ENCODE data around the gene SUPT20HL1.
"Not testable (repeated sequence)": the region's sequence is repeated elsewhere in the genome, so short reads cannot be mapped to it uniquely, and the experiment has no call there.

SUPT20HL1 gene

GRCh38 chrX:24360272-24360671, at the start of gene SUPT20HL1:
TSS of gene SUPT20HL1 (plus strand) at chrX:24360639. CDS start at chrX:24362761, 2,122 bp downstream.
- DNase-seq: no peak

- DNase-seq: peak; percentile 30
Measured at GRCh38 chrX:24310916-24311315, 49.5 kb upstream of the SUPT20HL1 start.

- DNase-seq: not testable (repeated sequence)
Measured at GRCh38 chrX:24311507-24312248, 48.8 kb upstream of the SUPT20HL1 start.

GRCh38 chrX:24312249-24312607, 48.2 kb upstream of the SUPT20HL1 start:
- not testable (repeated sequence) for DNase-seq

GRCh38 chrX:24314019-24314635, 46.3 kb upstream of the SUPT20HL1 start, which contains the start of gene SUPT20HL2:
TSS of gene SUPT20HL2 (minus strand) at chrX:24314069. CDS start at chrX:24313315, 754 bp downstream.
- DNase-seq: no peak

GRCh38 chrX:24316111-24316510, 44.3 kb upstream of the SUPT20HL1 start:
- DNase-seq: no peak

GRCh38 chrX:24317567-24317966, 42.9 kb upstream of the SUPT20HL1 start:
- no peak for DNase-seq

GRCh38 chrX:24321741-24322395, 38.6 kb upstream of the SUPT20HL1 start:
- no peak for DNase-seq

GRCh38 chrX:24325231-24325630, 35.2 kb upstream of the SUPT20HL1 start:
- no peak for DNase-seq

GRCh38 chrX:24332878-24333277, 27.6 kb upstream of the SUPT20HL1 start:
- DNase-seq: no peak

- DNase-seq: no peak
Measured at GRCh38 chrX:24333371-24333770, 27.1 kb upstream of the SUPT20HL1 start.

GRCh38 chrX:24334461-24334860, 26.0 kb upstream of the SUPT20HL1 start:
- no peak for DNase-seq

GRCh38 chrX:24335871-24336270, 24.6 kb upstream of the SUPT20HL1 start:
- no peak for DNase-seq

GRCh38 chrX:24339911-24340310, 20.5 kb upstream of the SUPT20HL1 start:
- no peak for DNase-seq

GRCh38 chrX:24340501-24340900, 19.9 kb upstream of the SUPT20HL1 start:
- DNase-seq: no peak

- DNase-seq: no peak
Measured at GRCh38 chrX:24341795-24342194, 18.6 kb upstream of the SUPT20HL1 start.

GRCh38 chrX:24343719-24344118, 16.7 kb upstream of the SUPT20HL1 start:
- DNase-seq: no peak

GRCh38 chrX:24347881-24348280, 12.6 kb upstream of the SUPT20HL1 start:
- no peak for DNase-seq

- no peak for DNase-seq
Measured at GRCh38 chrX:24350217-24350616, 10.2 kb upstream of the SUPT20HL1 start.

GRCh38 chrX:24355095-24355494, 5.3 kb upstream of the SUPT20HL1 start:
- no peak for DNase-seq

GRCh38 chrX:24357106-24357505, 3.3 kb upstream of the SUPT20HL1 start:
- no peak for DNase-seq

- not testable (repeated sequence) for DNase-seq
Measured at GRCh38 chrX:24362089-24362745, 1.8 kb downstream of the SUPT20HL1 start.

- not testable (repeated sequence) for DNase-seq
Measured at GRCh38 chrX:24363432-24364181, 3.2 kb downstream of the SUPT20HL1 start.
